HG03571 (cell line): Measurements from ENCODE around the gene MAP3K2.

ENCODE experiments used
- ATAC-seq: cut with Tn5 transposase; IDR thresholded peaks from one replicate; pipeline ENCODE4 v1.9.1; 2021; ENCODE audit not compliant: unreplicated experiment

The MAP3K2 gene

DNA sequence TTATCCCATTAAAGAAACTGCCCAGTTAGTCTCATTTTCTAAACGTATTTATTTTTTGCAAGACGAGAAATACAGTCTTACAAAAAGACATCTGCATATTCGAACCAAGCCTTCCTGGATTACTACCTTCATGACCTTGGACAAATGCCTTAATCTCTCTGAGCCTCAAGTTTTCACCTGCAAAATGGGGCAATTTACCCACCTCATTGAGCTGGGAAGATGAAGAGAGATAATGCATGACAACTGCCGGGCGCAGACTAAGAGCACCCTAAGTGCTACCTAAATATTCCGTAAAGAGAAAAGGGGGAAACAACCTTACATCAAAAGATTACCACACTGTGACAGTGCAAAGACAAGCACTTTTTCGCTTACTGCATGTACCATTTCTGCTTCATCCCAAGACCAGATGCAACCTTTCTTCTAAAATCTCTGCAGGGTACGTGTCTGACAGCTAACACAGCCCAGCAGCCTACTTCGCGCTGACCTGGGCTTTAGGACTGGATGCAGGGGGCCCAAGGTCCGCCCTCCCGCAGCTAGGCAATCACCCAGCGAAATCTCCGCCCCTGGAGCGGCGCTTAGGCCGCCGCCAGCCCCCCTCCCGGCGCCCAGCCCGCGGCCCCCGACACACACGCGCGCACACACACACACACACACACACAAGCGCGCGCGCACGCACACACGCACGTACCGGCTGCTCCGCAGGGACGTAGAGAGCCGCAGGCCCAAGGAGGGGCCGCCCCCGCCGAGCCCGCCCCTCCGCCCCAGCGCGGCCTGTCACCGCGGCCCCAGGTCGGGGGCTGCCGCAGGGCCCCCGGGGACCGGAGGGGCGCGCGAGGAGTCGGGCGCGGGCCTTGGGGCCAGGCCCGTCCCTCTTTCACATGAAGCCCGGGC lies 766 bp downstream of the MAP3K2 start:
- peak; percentile 63 for ATAC-seq

DNA sequence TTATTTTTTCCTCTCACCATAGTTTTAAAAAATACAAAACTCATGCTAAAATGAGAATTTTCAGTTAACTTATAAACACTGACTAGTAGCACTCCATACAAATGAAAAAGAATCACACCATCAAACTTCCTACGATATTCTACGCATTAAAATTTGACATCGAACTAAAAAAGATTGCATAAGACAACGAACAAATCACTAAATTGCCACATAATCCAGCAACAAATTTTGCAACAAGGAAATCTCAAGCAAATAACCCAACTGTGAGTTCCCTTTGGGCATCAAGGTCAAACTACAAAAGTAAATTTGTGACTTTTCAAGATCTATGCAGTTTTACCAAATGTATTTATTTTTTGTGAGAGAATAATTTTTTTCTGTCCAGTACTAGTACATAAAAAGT lies 1.5 kb downstream of the MAP3K2 start:
- ATAC-seq = no peak

DNA sequence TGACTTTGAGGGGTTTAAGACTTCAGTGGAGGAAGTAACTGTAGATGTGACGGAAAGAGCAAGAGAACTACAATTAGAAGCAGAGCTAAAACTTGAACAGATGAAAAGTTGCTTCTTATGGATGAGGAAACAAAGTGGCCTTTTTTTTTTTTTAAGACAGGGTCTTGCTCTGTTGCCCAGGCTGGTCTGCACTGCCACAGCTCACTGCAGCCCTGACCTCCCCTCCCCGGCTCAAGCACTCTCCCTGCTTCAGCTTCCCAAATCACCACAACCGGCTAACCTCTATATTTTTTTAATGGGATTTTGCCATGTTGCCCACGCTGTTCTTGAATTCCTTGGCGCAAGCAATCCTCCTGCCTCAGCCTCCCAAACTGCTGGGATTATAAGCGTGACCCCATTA lies 3.2 kb downstream of the MAP3K2 start:
- ATAC-seq = no peak

DNA sequence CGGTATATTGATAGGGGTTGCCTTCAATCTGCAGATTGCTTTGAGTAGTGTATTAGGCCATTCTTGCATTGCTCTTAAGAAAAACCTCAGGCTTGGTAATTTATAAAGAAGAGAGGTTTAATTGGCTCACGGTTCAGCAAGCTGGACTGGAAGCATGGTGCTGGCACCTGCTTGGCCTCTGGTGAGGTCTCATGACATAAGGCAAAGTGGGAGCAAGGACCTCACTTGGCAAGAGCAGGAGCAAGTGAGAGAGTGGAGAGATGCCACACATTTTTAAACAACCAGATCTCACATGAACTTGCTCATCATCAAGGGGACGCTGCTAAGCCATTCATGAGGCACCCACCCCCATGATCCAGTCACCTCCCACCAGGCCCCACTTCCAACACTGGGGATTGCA lies 4.9 kb downstream of the MAP3K2 start:
- ATAC-seq = no peak

DNA sequence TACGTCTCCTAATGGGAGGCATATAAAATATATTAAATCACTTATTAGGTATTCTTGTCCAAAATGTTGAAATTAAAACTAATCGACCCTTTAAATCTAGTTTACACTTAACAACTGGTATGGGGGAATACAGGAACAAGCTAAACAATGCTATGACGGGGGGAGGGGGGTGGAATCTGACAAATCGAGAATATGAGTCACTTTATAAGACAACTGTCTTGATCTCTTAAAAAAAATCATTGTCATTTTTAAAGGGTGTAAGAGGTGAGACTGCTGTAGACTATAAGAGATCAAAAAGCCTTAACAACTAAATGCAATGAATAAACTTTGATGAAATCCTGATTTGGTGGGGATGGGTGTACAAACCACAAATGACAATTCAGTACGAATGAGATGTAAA lies 6.0 kb downstream of the MAP3K2 start:
- ATAC-seq = no peak

DNA sequence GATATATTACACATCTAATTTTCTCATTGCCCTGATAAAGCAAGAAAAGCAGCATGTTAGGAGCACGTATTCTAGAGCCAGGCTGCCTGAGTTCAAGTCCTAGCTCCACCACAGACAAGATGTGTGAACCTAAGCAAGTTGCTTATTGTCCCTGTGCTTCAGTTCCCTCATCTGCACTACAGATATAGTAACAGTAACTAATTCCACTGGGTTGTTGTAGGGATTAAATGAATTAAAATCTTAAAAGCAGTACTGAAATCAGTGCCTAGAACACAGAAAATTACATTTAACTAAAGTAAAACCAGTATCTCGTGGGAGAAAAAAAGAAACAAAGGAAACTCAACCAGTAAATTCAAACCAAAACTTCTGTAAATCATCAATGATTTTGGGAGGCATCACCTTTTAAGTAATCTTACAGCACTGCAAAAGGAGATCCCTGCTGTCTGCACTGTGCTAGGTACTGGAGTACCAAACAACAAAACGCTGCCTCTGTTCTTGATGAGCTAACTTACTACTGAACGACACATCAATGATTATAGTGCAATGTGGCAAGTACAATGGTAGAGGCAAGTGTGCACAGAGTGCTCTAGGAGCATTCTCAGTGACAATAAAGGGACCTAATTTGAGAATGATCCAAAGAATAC lies 7.9 kb downstream of the MAP3K2 start:
- no peak for ATAC-seq

DNA sequence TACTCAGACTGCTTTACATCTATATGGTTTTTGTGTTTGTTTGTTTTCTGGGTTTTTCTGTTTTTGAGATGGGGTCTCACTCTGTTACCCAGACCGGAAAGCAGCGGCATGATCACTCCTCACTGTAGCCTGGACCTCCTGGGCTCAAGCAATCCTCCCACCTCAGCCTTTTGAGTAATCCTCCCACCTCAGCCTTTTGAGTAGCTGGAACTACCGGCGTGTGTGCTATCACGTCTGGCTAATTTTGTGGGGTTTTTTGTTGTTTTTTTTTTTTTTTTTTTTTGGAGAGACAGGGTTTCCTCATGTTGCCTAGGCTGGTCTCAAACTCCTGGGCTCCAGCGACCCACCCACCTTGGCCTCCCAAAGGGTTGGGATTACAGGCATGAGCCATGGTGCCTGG lies 9.1 kb downstream of the MAP3K2 start:
- no peak for ATAC-seq

DNA sequence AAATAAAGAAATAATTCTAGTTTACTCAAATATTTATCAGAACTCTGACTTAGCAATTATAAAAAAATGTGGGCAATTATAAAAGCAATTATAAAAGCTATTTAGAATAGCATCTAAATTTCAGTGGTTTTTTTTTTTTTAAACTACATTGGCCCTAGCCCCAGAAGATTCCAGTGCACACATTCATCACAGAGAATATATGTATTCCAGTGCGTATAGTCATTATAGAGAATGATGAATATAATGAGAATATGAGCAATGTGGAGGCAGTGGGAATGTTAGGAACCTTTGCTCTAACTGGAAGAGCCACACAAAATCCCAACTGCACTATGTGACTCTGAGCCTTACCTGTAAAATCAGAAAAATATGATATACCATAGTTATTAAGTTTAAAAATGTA lies 10.5 kb downstream of the MAP3K2 start:
- no peak for ATAC-seq

DNA sequence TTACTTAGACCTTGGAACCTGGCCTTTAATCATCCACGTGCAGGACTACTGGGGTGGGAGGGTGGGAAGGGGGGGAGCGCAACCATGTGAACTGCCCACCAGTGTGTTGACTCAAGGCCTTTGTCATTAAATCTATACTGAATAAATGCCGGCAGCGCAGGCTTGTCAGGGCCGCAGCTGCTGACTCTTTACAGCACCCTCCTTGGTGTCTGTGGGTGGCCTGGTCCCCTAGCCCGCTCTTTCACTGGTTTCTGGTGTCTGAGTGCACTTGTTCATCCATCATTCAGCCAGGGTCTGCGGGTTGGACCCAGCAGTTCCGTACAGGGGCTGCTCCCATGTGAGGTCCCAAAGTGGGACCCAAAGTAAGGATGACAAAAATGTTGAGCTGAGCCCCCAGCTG lies 11.5 kb downstream of the MAP3K2 start:
- no peak for ATAC-seq

DNA sequence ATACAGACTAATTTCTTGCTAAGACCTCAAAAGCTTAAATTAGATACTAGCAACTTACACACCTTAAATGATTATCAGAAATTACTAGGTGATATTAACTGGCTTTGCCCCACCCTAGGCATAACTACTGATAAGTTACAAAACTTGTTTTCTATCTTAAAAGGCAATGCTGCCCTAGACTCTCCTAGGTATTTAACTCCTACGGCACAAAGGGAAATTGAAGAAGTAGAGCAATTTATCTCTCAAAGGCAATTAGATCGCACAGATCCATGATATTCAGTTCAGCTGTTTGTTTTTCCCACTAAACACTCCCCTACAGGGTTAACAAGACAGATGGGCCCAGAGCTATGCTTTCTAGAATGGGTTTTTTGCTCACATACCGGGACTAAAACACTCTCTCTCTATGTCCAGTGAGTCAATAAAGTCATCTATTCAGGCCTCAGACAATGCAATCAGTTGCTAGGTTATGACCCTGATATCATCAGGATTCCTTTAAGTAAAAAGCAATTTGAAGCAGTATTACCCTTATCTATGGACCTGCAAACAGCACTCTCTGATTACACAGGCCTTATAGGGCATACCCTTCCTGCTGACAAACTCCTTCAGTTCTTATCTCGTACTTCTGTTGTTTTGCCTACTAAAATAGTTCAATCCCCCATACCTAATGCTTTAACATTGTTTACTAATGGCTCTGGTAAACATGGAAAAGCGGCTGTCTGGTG lies 14.3 kb downstream of the MAP3K2 start:
- ATAC-seq = no peak

DNA sequence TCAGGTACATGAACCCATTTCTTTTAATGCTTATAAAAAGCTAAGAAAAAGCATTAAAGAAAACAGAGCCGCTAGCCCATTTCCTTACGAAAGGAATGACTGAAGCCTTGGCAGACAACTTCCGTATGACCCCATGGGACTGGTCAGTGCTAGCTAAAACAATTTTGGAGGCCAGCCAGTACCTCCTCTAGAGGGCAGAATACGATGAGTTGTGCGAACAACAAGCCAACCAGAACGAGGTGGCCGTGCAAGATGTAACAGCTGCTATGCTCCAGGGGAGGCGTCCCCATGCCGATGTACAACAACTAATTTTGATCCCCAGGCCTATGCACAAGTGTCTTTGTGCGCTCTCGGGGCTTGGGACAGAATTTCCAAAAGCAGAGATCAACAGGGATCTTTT lies 16.7 kb downstream of the MAP3K2 start:
- ATAC-seq = no peak

DNA sequence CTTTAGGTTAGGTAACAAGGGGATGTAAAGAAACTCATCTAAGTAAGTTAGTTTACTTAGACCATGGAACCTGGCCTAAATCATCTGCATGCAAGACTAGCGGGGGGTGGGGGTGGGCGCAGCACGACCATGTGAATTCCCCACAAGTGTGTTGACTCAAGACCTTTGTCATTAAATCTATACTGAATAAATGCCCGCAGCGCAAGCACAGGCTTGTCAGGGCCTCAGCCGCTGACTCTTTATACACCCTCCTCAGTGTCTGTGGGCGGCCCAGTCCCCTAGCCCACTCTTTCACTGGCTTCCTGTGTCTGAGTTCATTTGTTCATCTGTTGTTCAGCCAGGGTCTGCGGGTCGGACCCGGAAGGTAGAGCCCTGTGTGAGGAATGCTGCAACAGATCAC lies 17.8 kb downstream of the MAP3K2 start:
- ATAC-seq = no peak

DNA sequence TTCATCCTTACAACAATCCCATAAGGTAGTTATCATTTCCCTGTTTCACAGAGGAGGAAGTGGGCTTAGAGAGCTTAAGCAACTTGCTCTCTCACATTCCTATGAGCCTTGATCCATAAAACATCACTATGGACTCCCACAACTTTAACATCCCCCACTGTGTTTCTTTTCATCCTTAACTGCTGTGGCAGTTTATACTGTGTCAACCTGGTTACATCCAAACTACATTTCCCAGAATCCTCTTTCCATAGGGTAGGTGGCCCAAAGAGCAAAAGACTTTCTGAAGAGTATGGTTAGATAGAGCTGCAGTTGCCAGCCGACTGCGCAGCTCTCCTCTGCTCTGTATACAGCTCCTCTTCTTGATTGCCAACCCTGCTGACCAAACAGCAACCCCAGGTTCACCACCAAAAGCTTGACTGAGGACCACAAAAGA lies 22.5 kb downstream of the MAP3K2 start:
- ATAC-seq = no peak

DNA sequence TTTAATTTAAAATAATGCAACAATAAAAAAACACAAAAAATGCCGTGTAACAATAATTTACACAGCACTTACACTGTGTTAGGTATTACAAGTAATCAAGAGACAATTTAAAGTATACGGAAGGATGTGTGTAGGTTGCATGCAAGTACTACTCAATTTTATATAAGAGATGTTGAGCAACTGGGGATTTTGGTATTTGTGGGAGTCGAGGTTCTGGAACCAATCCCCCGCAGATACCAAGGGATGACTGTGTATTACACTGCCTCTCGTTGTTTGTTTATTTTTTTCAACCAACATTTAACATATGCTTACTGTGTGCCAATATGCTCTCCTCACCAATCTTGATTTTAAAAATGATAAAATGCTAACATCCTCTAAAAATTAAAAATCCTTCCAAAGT lies 24.8 kb downstream of the MAP3K2 start:
- ATAC-seq = no peak

DNA sequence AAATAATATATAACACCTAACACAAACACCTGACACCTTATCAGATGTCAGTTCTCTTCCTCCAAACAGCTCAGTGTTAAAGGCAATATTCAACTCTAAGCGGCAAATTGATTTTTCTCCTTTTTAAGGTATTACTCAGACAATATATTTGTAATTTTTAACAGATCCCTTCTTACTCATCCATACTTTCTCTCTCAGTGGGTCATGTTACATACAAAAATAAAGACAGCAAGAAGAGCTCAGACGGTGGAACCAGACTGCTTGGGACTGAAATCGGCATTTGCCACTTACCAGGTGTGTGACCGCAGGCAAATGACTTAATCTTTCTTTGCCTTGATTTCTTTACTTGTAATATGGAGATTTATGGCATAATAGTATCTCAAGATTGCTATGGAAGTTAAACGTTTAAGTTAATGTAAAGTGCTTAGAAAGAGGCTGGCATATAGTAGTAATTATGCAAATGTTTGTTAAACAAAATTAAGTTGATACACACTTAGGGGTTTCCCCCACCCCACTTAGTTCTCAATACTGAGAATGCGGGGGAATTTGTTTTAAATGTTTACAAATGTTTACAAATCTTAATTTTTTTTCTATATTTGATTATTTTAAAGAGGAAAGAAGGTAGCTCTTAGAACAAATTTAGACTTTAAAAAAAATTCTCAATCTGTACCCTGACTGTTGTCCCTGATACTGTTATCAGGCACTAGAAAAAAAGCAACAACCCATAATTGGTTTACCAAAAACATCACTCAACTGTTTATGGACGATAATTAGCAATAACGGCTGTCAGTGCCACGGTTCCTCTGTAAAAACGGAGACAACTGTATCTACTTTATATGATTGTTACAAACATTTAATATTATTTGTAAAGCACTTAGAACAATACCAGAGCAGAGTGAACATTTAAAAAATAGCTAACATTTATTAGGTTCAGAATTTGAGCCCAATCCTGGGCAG lies 25.6 kb downstream of the MAP3K2 start:
- no peak for ATAC-seq

DNA sequence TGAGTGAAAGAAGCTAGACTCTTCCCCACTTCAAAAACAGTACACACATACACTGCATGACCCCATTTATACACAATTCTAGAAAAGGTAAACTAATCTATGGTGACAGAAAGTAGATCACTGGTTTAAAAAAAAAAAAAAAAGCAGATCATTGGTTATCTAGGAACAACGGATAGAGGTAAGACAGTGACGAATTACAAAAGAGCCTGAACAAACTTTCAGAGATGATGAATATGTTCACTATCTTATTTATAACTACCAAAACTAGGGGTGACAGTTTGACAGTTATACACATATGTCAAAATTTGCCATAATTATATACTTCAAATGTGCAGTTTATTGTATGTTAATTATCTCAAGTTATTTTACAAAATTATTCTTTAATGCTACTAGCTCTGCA lies 27.5 kb downstream of the MAP3K2 start:
- ATAC-seq = no peak

DNA sequence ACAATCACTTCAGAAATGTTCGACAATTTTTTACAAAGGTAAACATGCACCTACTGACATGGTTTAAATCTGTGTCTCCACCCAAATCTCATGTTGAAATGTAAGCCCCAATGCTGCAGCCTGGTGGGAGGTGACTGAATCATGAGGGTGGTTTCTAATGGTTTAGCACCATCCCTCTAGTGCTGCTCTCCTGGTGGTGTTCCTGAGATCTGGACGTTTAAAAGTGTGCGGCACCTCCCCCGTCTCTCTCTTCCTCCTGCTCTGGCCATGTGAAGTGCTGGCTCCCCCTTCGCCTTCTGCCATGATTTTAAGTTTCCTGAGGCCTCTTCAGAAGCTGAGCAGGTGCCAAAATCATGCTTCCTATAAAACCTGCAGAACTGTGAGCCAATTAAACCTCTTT lies 28.3 kb downstream of the MAP3K2 start:
- no peak for ATAC-seq

DNA sequence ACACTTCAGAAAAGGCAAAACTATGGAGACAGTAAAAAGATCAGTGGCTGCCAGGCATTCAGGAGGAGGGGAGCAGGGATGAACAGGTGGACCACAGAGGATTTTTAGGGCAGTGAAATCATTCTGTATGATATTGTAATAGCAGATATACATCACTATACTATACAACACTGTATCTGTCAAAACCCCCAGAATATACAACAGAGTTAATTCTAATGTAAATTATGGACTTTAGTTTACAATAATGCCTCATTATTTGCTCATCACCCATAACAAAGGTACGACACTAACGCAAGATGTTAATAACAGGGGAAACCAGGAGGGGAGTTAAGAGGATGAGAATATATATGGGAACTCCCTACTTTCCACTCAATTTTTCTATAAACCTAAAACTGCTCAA lies 28.8 kb downstream of the MAP3K2 start:
- no peak for ATAC-seq

DNA sequence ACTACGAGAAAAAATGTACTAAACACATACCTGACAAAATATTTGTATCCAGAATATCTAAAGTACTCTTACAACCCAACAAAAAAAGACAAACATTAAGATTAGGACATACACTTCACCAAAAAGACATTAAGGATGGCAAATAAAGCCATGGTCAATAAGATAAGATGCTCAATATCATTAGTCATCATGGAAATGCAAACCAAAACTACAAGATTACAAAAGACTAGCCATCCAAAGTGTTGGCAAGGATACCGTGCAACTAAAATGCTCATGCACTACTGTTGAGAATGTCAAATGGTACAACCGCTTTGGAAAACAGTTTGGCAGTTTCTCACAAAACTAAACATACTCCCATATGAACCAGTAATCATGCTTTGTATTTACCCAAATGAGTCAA lies 29.7 kb downstream of the MAP3K2 start:
- ATAC-seq = no peak

DNA sequence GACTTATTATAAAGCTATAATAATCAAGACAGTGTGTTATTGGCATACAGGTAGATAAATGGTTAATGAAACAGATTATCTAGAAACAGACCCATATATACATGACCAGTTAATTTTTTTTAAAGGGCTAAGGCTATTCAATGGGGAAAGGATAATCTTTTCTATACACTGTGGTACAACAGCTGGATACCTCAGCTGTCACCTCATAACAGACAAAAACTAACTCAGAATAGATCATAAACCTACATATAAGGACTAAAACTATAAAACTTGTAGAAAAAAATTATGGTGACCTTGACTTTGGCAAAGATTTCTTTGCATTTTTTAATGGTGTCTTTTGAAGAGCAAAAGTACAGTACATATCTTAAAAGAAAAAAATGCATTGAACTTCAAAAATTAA lies 30.2 kb downstream of the MAP3K2 start:
- ATAC-seq = no peak

DNA sequence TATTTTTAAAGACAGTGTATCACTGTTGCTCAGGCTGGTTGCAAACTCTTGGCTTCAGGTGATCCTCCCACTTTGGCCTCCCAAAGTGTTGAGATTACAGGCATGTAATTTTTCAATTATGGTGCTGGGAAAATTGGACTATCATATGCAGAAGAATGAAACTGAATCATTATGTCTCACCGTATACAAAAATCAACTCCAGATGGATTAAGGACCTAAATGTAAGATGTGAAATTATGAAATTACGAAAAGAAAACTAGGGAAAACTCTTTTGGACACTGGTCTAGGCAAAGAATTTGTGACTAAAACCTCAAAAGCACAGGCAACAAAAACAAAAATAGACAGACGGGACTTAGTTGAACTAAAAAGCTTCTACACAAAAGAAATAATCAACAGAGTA lies 31.2 kb downstream of the MAP3K2 start:
- no peak for ATAC-seq
